GM21367 (cell line): Measurements from ENCODE around the gene KSR1.
"Not testable (repeated sequence)": the region's sequence is repeated elsewhere in the genome, so short reads cannot be mapped to it uniquely, and the experiment has no call there.

Experiments used
- ATAC-seq: cut with Tn5 transposase; IDR thresholded peaks from one replicate; pipeline ENCODE4 v1.9.1; 2021; ENCODE audit not compliant: unreplicated experiment

KSR1 gene

DNA sequence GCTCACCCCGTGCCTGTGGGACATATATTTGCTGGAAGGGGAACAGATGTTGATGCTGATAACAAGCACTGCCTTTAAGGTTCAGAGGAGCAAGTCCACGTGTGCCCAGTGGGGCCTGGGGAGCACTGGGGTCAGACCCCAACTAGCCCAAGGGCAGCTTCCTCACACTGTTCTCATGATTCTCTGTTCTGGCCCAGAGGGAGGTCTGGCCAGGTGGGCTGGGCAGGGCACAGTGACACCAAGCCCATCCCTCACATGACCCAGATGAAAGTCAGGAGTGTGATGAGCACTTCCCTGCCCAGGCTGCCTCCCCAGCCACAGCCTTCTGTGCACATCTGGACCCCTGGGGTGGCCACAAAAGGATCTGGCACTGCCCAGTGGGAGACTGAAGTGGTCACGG, 29.8 kb upstream of the KSR1 start:
- not testable (repeated sequence) for ATAC-seq

DNA sequence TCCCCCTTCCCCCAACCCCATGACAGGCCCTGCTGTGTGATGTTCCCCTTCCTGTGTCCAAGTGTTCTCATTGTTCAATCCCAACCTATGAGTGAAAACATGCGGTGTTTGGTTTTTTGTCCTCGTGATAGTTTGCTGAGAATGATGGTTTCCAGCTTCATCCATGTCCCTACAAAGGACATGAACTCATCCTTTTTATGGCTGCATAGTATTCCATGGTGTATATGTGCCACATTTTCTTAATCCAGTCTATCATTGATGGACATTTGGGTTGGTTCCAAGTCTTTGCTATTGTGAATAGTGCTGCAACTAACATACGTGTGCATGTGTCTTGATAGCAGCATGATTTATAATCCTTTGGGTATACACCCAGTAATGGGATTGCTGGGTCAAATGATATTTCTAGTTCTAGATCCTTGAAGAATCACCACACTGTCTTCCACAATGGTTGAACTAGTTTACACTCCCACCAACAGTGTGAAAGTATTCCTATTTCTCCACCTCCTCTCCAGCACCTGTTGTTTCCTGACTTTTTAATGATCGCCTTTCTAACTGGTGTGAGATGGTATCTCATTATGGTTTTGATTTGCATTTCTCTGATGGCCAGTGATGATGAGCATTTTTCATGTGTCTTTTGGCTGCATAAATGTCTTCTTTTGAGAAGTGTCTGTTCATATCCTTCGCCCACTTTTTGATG, 28.9 kb upstream of the KSR1 start:
- ATAC-seq, result not testable (repeated sequence)

DNA sequence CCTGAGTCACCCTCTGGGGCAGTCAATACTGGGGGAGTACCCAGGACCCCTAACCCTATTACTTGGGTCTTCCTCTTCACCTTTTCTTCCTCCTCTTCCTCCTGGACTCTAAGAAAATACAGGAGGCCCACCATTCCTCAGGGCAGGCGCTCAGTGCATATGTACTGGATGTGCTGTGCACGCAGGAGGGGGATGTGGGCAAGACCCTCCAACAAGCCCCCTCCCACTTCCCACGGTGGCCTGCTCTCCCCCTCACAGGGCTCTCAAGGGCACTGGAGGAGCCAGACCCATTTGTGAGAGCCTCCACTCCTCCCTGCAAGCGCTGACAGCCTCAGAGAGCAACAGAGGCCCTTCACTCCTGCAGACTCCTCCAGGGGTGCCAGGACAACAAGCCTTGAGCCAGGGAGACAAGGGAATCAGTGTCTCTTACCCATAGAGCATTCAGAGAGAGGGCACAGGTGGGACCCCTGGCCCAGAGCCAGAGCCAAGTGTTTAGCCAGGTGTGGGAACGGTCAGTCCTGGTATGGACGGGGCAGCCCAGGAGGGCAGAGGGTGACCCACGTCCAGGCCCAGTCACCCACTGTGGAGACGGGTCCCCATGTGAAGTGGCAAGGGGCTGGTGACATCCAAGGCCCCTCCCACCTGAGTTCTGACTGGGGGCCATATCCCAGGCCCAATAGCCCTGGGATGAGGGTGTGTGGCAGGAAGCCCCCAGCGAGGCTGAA, 27.3 kb upstream of the KSR1 start:
- no peak for ATAC-seq

DNA sequence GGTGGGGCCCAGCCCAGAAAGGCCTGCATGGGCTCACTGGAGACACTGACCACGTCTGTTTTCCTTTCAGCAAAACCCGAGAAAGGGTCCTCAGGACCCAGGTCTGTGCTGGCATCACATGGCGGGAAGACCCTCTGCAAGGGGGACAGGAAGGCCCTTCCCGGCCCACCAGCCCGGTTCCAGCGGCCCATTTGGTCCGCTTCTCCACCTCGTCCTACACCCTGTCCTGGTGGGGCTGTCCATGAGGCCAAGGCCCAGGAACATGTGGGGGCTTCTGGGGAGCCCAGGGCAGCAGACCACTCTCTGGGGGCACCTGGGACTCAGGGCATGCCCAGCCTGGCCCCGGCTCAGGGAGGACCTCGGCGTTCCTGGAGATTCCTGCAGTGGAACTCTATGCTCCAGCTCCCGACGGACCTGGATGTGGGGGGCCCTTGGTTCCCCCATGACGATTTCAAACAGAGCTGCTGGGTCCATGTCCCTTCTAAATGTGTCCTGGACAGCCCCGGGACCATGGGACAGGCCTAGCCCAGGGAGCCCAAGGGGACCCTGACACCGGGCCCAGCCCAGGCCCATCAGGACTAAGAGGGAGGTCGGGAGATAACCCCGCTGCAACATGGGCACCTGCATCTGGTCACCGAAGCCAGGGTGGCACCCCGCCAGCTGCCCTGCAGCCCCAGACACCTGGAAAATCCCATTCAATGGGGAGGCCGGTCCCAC, 26.4 kb upstream of the KSR1 start:
- no peak for ATAC-seq

DNA sequence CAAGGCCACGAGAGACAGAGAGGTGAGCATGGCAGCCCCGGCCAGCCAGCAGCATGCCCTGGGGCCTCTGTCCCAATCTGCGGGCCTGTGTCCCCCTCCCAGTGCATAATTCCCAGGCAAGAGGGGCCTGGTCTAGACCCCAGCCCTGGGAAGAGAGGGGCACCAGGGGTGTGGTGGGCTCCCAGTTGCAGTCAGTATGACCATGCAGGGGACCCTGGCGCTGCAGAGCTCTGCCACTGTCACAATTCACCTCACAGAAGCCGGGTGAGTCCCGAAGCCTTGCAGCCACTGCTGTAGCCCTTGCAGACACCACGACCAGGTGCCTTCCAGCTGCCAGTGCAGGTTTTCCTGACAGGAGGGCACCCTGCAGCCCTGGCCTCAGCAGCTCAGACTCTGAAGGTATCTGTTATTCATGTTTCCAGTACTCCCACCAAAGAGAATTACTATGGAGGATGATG, 25.8 kb upstream of the KSR1 start:
- ATAC-seq, result no peak

DNA sequence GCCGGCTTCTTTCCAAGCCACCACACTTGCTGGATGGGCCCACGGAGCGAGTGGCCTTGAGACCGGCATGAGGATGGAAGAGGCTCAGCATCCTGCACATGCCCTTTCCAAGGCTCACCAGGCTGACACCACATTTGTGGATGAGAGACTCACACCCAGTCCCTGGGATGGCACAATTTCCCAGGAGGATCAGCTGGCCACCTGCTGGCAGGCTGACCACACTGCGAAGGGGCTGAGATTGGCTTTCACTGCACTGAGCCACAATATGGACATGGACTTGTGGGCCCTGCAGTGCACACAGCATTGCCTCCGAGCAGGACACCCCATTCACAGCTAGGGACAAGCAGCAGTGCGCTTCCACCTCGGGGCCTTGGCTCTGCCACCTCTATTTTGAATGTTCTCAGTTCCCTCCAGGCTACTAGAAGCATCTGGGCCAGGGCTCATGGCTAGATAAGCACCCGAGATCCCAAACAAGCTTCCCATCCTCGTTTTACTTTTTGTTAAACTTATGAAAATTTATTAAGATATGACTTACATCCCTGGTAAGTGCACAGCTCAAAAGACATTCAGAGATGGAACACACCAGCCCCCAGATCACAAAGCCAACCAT, 25.3 kb upstream of the KSR1 start:
- no peak for ATAC-seq

DNA sequence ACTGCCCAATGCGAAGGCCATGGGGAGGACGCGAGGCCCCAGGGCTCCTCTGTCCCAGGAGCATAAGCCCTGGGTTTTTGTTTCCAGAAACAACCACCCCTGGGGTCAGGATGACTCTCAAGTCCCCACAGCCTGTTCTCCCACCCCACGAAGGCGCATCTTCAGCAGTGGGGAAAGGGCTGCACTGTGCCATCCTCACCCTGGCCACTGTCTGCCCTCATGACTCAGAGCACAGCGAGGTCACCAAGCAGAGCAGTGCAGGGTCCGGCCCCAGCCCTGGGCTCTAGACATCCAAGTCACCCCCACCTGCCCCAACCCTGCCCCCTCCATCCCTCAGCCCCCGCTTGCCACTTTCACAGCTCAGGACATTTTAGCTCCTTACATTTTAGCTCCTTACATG, 22.7 kb upstream of the KSR1 start:
- ATAC-seq, result no peak

DNA sequence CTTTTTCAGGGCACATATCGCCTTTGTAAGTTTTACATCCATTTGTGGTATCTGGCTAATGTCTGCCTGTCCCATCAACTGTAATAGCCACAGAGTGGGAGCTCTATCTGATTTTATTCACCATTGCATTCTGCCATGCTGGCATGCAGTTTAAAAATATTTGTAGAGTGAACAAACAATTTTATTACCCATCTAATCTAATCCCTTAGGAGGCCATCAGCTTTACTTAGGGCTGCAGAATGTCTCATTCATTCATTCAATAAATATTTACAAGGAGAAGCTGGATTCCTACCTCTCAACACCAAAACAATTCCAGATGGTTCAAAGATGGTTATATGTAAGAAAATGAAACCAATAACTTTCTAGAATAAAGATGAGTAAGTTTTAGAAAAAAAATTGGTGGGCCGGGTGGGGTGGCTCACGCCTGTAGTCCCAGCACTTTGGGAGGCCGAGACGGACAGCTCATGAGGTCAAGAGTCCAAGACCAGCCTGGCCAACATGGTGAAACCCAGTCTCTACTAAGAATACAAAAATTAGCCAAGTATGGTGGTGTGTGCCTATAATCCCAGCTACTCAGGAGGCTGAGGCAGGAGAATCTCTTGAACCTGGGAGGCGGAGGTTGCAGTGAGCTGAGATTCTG, 20.7 kb upstream of the KSR1 start:
- ATAC-seq, result not testable (repeated sequence)

DNA sequence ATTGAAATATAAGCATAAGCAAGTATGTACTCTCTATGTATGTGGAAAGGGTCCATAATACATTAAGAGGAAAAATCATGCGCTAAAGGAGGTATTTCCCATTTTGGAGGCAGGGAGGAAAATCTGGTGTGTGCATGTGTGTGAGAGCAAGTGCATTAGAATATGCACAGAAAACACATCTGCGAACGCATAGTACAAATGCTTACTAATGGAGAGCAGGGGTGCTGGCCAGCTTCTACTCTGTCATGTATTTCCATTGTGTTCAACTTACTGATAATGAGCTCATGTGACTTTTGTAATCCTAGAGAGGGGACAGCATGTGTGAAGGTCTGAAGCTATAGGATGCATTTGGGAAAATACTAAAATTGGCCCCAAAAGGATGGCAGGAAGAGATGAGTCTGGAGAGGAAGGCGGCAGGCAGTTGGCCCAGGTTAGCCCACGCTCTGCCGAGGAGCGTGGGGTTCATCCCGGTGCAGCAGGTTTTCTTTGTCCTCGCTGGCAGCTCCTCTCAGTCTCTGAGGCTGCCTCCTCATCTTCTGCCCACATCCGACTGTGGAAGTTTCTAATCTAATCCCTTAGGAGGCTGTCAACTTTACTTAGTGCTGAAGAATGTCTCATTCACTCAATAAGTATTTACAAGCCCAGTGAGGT, 17.8 kb upstream of the KSR1 start:
- no peak for ATAC-seq

DNA sequence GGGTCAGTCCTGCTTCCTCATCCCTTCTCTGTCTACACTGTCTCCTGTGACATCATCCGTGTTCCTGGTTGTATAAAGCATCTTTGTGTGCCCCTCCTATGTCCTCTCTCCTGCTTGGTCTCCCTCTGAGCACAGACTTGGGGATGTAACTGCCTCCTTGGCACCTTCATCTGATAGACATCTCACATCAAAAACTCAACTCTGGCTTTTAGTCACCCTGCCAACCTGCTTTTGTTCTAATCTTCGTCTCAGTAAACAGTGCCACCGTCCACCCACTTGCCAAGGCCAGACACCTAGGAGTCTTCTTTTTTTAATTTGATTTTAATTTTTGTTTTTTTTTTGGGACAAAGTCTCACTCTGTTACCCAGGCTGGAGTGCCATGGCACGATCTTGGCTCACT, 16.9 kb upstream of the KSR1 start:
- ATAC-seq, result no peak

DNA sequence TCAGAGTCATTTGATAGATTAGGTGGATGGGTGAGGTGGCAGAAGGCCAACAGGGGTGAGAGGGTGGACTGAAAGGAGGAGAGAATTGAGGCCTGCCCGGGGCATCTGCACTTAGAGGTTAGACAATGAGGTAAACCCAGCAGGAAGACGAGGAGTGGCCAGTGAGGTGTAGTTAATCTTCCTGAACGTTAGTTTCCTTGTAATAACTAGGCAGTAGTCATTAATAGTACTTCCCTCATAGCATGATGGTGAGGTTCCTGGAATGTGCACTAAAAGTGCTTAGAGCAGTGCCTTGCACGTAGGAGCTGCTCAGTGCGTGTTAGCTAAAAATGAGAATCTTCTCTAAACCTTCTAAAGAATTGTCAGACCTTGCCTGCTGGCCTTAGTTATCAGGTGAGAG, 13.5 kb upstream of the KSR1 start:
- no peak for ATAC-seq

DNA sequence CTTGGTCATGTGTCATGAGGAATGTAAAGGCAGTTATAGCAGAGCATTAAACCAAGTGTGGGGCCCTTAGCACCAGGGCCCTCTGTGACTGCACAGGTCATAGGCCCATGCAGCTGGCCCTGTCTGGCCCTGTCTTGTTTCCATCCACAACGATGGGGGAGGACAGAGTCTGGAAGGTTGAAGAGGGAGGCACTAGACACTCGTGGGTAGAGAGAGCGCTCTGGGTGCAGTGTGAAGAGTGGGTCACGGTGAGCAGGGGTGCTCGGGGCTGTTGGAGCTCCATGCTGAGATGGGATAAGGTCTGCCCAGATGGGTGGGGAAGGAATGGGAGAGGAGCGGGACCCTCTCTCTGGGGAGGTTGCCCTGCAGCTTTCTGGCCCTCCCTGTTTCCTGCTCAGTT, 12.8 kb upstream of the KSR1 start:
- ATAC-seq, result no peak

DNA sequence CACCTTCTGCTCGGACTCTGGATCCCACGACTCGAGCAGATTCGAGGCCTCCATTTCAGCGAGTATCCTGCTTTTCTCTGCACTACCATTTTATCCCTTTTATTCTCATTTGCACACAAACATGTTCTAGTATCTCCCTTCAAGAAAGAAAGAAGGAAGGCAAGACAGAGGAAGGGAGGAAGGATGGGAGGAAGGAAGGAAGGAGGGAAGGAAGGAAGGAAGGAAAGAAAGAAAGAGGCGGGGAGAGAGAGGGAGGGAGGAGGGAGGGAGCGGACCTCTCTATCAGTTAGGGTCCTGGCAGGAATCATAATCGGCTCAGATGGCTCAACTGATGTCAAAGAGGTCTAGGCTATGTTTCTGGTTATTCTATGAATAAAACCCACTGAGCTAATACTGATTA, 10.3 kb upstream of the KSR1 start:
- ATAC-seq, result no peak

DNA sequence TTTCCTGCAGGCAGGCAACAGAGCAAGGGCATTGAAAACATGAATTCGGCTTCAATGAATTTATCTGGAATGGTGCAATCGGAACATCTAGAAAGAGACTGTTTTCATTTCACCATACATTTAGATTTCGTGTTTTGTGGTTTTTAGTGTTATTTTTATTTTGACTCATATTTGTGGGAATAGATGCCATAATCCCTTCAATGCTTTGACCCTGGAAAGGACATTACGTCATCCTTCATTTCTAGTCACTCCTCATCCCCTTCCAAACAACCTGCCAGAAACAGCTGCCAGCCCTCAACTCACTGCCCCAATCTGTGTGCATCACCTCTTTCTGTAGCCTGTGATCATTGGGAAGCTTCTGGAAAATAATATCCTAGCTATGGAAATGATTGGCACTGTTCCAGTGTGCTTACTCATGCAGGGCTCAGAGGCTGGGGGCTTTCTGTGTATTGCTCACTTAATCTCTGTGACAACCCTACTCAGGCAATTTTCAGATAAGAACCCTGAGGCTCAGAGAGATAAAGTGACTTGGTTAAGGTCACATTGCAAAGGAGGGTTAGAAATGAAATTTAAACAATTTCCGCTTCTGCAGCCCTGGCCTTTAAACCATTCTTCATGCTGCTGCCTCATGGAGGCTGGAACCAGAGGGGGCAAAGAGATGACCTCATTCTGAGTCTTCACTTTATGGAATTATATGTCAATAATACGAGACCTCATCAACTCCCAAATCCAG, 9.5 kb upstream of the KSR1 start:
- ATAC-seq, result no peak

DNA sequence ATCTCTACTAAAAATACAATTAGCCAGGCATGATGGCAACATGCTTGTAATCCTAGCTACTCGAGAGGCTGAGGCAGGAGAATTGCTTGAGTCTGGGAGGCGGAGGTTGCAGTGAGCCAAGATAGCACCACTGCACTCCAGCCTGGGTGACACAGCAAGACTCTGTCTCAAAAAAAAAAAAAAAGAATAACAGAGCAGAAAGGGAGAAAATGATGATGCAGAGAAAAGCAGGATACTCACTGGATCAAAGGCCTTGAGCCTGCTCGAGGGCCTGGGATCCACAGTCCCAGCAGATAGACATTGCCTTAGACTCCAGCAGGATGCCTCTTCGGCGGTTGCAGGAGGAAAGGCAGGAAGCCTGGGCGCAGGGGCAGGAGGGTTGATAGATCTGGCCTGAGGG, 7.7 kb upstream of the KSR1 start:
- ATAC-seq, result not testable (repeated sequence)

DNA sequence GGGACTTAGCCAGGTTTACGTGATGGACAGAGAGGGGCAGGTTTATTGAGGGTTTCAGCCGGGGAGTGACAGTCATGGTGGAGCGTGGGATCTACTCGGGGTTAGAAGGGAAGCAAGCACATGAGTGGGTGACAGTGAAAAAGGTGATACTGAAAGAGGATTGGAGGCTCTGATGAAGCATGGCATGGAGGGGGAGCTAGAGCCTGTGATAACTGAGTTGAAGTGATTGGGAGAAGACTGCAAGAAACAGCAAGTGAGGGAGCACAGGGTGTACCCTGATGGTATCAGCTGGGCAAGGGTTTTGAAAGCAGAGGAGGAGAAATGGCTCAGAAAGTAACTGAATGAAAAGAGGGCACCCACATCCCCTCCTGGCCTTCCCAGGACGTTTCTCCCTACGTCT, 6.7 kb upstream of the KSR1 start:
- ATAC-seq, result no peak

DNA sequence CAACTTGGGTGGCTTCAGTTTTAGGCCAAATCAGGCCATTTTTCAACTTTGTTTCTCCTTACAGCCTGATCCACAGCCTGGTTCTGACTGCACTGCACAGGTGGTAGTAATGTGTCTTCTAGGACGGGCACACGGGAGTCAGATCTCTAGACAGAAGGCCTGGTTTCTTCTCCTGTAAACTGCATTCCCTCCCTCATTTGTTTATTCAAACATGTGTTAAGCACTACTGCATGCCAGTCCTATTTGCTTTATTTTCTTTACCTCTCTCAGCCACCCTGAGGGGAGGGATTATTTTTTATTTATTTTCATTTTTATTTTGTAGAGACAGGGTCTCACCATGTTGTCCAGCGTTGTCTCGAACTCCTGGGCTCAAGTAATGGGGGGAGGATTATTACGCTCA, 6.3 kb upstream of the KSR1 start:
- ATAC-seq, result no peak

DNA sequence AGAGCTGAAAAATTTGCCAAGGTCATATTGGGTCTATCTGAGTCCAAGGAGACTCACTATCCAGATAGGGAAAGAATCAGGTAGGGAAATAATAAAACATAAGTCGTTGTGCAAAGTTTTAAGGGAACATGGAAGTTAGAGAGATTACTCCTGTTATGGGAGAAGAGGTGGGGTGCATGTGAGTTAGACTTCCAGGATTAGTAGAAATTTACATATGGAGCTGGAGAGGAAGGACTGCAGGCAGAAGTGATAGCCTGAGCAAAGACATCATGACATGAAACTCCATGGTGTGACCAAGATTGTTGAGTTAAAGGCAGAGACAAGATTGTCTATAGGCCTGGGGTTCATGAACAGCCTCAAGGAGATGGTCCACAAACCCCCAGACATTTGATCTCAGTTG, 5.8 kb upstream of the KSR1 start:
- no peak for ATAC-seq

DNA sequence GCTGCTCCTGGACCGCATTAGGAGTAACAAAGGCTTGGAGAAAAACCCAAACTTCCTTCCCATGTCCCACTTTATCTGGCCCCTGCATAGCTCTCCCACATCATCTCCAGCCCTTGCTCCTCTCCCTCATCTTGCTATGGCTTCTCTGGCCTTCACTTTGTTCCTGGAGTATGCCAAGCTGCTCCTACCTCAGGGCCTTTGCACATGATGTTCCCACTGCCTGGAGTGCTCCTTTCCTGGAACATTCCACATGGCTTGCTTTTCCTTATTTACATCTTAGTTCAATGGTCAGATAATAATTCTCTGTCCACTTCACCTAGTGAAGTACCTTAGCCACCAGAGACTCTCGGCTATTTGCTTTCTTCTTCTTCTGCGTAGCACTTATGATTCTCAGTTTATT, 4.3 kb upstream of the KSR1 start:
- no peak for ATAC-seq

DNA sequence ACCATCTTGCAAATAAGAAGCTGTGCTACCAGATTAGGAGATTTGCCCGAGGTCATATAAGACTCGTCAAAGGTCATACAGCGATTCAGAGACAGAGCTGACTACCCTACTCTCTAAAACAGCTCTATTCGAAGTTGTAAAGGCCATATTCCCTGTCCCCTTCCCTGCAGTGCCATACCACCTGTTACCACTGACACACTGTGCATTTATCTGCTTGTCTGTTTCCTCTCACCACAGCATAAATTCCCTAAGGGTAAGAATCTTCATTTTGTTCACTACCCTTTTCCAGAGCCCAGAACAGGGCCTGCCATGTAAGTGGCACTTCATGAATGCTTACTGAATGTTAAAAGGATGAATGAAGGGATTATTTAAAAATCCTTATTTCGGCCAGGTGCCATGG, 3.4 kb upstream of the KSR1 start:
- no peak for ATAC-seq
